ENCODE measurements around the gene POLR2M.

POLR2M gene

DNA sequence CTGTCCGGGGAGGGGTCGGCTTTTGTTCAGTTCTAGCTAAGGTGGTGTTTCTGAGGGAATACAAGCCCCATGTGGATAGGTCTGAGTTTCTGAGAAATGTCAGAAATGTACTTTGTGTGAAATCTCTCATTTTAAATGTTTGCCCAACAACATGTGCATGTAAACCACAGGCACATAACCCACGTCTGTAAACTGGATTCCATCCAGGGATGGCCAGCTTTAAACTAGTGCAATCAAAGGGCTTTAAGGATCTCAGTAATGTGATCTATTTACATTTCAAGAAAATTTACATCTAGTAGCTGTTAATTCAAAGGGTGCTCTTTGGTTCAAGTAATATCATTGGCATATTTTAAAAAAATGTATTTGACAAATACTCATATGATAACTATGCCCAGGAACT lies 52.0 kb downstream of the POLR2M start:
- ChIA-PET POLR2A (no interaction called here), CTCF (no interaction called here)
- TF ChIP-seq, protein P1, sequence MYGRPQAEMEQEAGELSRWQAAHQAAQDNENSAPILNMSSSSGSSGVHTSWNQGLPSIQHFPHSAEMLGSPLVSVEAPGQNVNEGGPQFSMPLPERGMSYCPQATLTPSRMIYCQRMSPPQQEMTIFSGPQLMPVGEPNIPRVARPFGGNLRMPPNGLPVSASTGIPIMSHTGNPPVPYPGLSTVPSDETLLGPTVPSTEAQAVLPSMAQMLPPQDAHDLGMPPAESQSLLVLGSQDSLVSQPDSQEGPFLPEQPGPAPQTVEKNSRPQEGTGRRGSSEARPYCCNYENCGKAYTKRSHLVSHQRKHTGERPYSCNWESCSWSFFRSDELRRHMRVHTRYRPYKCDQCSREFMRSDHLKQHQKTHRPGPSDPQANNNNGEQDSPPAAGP (tag by site-specific recombination; IDR thresholded peaks at IDR 0.05), result no peak
- TF ChIP-seq ZNF747 (tag by site-specific recombination; IDR thresholded peaks at IDR 0.05) (no peak), ZNF433 (tag by site-specific recombination; IDR thresholded peaks at IDR 0.05; ENCODE audit: low read depth) (no peak), ZNF670 (tag by site-specific recombination; IDR thresholded peaks at IDR 0.05; ENCODE audit: low read depth) (no peak), ZNF423 (tag by site-specific recombination; IDR thresholded peaks at IDR 0.05) (no peak), ZNF792 (tag by site-specific recombination; IDR thresholded peaks at IDR 0.05) (no peak), ZNF211 (tag by site-specific recombination; IDR thresholded peaks at IDR 0.05; ENCODE audit: low read depth) (no peak), SP7 (tag by site-specific recombination; IDR thresholded peaks at IDR 0.05) (no peak), TSHZ1 (tag by site-specific recombination; IDR thresholded peaks at IDR 0.05; ENCODE audit: borderline replicate concordance) (no peak), ZNF654 (tag by site-specific recombination; IDR thresholded peaks at IDR 0.05; ENCODE audit: low read depth) (no peak), ZNF843 (tag by site-specific recombination; IDR thresholded peaks at IDR 0.05) (no peak), KLF1 (tag by site-specific recombination; IDR thresholded peaks at IDR 0.05) (no peak), ZFP37 (tag by site-specific recombination; IDR thresholded peaks at IDR 0.05) (no peak), PRDM2 (tag by site-specific recombination; IDR thresholded peaks at IDR 0.05; ENCODE audit: borderline replicate concordance) (no peak), ZNF510 (tag by site-specific recombination; IDR thresholded peaks at IDR 0.05; ENCODE audit: insufficient replicate concordance) (no peak), ZEB2 (tag by site-specific recombination; IDR thresholded peaks at IDR 0.05) (no peak), PRDM6 (tag by site-specific recombination; IDR thresholded peaks at IDR 0.05) (no peak), ZNF677 (tag by site-specific recombination; IDR thresholded peaks at IDR 0.05) (no peak)
- TF ChIP-seq, protein P2, sequence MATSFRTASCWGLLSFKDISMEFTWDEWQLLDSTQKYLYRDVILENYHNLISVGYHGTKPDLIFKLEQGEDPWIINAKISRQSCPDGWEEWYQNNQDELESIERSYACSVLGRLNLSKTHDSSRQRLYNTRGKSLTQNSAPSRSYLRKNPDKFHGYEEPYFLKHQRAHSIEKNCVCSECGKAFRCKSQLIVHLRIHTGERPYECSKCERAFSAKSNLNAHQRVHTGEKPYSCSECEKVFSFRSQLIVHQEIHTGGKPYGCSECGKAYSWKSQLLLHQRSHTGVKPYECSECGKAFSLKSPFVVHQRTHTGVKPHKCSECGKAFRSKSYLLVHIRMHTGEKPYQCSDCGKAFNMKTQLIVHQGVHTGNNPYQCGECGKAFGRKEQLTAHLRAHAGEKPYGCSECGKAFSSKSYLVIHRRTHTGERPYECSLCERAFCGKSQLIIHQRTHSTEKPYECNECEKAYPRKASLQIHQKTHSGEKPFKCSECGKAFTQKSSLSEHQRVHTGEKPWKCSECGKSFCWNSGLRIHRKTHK (tag by site-specific recombination; IDR thresholded peaks at IDR 0.05), result no peak
- TF ChIP-seq, protein P3, sequence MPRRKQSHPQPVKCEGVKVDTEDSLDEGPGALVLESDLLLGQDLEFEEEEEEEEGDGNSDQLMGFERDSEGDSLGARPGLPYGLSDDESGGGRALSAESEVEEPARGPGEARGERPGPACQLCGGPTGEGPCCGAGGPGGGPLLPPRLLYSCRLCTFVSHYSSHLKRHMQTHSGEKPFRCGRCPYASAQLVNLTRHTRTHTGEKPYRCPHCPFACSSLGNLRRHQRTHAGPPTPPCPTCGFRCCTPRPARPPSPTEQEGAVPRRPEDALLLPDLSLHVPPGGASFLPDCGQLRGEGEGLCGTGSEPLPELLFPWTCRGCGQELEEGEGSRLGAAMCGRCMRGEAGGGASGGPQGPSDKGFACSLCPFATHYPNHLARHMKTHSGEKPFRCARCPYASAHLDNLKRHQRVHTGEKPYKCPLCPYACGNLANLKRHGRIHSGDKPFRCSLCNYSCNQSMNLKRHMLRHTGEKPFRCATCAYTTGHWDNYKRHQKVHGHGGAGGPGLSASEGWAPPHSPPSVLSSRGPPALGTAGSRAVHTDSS (tag by site-specific recombination; IDR thresholded peaks at IDR 0.05), result no peak
- H3K27ac ChIP-seq (ENCODE audit: extremely low read depth, low read depth, low read length), result no peak overlapping the region
- H3K4me1 ChIP-seq (ENCODE audit: control insufficient read depth, insufficient read depth, low read length), result no peaks in the 10 kb centered on the region
- no peak overlapping the region for H3K4me3 ChIP-seq (ENCODE audit: low read depth, low read length)
- no peaks in the 10 kb centered on the region for H3K36me3 ChIP-seq (ENCODE audit: control insufficient read depth in 2 of 2, insufficient read depth in 1 of 2, low read length in 2 of 2)
- no peaks in the 10 kb centered on the region for H3K9me3 ChIP-seq (ENCODE audit: control insufficient read depth, insufficient read depth, low read depth, low read length)

Data from HEK293 (cell line).